Stimulated activated naive CD4-positive, alpha-beta T cell (primary cell): ENCODE results near the gene HOXD3.
A peak's percentile ranks its signal among the peaks of the same experiment; 100 is the strongest.

Source experiments
- DNase-seq, 6 experiments: peaks; one replicate each; lab custom pipeline; 2025; lab: John Stamatoyannopoulos, UW

HOXD3 gene

DNA sequence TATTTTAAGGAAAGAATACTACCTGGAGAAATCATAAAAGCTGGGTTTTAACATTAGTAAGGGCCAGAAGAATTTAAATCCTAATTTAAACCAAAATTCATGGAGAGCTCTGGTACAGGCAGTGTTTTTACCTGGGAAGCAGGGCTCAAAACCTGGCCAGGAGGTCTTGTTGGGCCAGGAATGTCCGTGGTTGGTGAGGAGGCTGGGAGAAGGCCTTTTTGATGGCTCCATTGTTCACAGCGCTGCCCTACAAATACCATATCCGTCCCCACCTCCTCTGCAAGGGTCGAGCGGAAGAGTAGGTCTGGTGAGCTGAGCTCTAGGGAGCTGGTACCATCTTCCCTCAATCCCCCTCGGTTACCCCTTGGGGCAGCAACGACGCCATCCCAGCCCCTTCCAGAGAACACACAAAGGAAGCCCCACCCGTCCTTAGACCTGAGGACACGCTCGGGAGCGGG lies 20.5 kb downstream of the HOXD3 start:
- DNase-seq: no peak

DNA sequence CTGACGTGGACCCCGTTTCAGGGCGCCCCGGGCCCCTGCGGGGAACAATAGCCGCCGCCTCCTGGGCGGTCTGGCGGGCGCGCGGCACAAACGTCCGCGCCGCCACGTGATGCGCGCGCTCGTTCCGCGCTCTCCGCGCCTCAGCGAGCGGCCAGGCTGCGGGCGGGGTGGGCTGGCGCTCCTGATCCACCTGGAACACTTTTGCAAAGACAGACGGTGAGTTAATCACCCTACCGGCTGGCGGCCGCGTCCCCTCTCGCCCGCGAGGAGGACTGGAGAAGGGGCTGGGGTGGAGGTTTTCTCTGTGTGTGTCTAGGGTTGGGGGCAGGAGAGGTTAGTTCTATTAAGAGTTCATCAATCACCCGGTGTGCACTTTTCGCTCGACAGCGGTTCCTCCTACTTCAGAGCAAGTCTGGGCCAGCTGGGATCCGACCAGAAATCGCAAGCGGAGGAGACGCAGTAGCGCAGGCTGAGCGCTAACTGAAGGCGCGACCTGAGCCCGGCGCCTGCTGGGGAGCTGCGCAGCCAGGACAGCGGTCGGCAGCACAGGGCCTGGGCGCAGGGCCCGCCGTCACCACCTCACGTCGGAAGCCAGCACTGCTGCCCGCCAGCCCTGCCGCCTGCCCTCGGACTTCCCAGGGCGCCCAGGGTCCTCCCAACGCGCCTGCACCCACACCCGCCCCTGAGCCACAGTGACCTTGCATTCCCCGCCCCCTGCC lies 21.1 kb downstream of the HOXD3 start:
- no peak for DNase-seq

DNA sequence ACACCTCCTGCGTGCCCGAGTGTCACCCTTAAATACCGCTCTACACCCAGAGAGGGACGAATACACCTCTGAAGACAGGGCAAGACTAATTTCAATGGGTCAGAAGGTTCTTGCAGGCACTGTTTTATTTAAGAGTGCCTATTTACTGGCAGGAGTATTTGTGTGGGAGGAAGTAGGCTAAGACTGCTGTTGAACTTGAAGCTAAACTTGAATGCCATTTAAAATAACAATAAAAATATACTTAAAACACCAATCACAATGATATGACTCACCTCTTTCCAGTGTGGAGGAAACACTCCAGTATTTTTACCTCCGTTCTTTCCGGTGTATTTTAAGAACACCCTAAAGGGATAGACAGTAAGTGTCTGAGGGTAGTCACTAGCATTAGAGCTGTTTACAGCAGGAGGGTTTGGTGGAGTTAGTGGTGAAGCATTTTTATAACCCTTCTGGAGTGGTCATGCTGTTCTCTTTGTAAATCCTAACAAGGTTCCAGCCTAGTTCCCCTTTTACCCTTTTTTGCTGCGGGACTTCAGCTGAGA lies 21.7 kb downstream of the HOXD3 start:
- DNase-seq: no peak

DNA sequence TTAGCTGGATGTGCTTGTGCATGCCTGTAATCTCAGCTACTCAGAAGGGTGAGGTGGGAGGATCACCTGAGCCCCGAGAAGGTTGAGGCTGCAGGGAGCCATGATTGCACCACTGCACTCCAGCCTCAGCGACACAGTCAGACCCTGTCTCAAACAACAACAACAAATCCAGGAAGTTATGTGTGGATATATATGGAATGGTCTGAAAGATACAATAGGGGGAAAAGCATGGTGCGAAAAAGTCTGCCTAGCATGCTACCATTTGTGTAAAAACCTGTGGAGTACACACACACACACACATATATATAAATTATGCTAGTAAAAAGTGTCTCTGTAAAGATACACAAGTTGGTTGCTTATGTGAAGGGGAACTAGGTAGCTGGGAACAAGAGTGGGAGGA lies 24.4 kb downstream of the HOXD3 start:
- no peak for DNase-seq

DNA sequence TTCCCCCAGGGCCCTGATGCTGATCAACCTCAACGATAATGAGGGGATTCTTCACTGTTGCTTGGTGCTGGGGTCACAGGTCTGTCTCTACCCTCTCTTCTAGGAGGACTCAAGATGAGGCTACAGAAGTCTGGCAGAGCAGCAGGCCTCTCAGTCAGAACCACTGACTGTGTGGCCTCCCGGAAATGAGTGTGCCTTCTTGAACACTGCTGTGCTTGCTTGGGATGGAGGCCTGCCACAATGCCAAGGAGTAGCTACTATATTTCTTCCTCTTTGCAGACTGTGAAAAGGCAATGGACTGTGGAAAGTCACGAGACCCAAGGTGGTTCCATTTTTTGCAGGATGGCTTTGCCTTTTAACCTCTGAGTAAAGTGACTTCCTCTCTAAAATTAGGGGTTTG lies 25.6 kb downstream of the HOXD3 start:
- no peak for DNase-seq

DNA sequence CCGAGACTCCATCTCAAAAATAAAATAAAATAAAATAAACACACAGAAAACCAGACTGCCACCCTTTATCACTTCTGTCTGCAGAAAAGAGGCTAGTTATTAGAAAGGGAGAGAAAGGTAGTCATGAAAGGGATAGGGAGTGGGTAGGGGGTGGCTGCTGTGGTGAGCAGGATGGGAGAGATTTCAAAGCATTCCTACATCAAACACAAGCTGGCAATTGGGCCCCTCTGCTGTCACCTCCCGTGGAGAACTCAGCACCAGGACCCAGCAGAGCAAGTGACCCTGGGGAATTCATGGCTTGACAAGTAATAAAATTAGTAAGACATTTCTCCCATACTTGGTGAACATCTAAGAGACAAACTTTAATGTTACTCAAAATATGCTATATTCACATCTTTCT lies 27.6 kb downstream of the HOXD3 start:
- no peak for DNase-seq

DNA sequence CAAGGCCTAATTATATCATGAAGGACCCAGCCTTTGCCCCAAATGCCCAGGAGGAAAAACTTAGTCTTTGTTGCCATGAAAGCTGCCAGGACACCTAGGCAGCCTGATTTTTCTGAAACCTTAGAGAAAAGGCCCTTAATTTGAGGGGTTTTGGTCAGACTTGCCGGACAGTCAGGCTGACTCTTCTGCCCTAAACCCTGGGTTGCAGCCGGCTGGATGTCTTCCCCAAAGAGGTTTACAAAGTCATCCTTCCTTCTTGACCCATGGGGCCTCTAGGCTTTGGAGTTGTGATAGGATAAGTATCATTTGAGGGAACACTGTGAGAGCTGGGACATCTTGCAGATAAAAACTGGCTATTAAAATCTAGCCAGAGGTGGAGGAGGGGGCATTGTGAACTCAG lies 28.9 kb downstream of the HOXD3 start:
- DNase-seq: no peak

DNA sequence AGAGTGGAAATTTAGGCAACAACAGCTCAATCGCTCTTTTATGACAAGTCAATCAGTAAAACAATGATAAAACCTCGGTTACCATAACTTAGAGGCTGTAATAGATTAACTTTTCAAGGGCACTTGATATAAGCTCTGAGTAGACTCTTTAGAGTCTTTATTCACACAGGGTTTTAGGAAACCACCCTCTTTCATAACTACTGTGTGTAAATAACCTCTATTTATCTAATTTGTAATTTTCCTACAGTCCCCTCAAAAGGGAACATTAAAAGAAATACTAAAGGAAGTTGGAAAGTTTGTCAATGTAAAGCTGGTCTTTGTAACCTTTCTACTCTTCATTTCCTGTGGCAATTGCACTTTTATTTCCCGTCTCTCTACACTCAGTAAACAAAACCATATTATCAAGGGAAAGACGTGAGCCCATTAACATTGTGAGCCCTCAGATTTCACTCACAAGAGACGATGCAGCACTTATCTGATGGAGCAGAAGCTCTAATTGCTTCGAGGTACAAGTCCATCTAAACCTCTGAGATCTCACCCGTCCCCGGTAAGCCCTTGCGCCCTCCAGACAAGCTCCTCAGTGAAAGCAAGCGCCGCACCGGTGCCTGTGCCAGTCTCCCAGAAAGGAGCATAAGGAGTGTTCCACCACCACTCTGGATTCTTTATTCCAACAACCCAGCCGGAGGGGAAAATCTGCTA lies 30.2 kb downstream of the HOXD3 start:
- peak in 1 of 6 experiments; percentile 5 for DNase-seq

DNA sequence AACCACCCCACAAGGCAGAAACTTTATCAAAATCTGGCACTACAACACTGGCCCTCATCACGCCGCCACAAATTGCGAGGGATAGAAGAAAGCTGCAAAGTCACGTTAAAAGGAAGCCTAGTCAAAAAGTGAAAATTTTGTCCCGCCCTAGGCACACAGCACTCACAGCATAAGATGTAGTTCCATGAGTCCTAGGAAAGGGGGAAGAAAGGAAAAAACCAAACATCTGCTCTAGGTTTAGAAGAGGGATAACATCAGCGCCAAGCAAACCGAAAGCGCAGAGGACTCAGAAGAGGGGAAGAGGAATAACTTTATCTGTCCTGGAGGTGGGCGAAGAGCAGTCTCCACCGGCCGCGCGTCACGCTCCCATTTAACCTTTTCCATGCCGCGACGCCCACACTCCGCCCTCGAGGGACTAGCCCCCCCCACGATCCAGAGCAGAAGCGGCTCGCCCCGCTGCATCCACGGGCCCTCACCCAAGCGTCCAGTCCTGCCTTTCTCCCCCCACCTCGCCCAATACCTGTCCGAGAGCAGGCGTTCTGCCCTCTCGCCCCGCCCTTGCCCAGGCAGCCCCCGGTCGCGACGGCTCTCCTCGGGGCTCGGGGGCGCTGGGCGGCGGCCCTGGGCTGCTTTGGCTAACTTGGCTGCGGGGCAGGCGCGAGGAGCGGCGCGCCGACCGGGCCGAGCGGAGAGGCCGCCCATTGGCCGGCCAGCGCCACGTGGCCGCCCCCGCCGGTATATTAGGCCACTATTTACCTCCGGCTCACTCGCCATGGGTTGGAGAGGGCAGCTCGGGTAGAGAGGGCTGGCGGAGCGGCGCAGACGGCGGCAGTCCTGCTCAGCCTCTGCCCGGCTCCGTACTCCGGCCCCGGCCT lies 31.0 kb downstream of the HOXD3 start, which contains the start of gene HOXD1:
HOXD1 (plus strand) TSS at position 770 of the 875 bp plus-strand sequence. CDS start 134 bp downstream, outside the sequence.
- no peak for DNase-seq

DNA sequence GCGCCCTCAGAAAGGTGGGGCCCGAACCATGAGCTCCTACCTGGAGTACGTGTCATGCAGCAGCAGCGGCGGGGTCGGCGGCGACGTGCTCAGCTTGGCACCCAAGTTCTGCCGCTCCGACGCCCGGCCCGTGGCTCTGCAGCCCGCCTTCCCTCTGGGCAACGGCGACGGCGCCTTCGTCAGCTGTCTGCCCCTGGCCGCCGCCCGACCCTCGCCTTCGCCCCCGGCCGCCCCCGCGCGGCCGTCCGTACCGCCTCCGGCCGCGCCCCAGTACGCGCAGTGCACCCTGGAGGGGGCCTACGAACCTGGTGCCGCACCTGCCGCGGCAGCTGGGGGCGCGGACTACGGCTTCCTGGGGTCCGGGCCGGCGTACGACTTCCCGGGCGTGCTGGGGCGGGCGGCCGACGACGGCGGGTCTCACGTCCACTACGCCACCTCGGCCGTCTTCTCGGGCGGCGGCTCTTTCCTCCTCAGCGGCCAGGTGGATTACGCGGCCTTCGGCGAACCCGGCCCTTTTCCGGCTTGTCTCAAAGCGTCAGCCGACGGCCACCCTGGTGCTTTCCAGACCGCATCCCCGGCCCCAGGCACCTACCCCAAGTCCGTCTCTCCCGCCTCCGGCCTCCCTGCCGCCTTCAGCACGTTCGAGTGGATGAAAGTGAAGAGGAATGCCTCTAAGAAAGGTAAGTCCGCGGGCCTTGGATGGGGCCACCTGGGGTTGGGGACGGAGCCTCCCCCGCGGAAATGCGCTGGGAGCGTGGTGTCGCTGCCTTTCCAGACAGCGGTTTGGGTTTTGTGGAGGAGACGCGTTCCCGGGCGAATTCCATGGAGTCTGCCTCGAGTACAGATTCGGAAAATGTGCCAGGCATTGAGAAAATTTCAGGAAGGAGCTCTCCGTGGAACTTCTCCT lies 31.9 kb downstream of the HOXD3 start:
- peak in 1 of 6 experiments; percentile 23 for DNase-seq

DNA sequence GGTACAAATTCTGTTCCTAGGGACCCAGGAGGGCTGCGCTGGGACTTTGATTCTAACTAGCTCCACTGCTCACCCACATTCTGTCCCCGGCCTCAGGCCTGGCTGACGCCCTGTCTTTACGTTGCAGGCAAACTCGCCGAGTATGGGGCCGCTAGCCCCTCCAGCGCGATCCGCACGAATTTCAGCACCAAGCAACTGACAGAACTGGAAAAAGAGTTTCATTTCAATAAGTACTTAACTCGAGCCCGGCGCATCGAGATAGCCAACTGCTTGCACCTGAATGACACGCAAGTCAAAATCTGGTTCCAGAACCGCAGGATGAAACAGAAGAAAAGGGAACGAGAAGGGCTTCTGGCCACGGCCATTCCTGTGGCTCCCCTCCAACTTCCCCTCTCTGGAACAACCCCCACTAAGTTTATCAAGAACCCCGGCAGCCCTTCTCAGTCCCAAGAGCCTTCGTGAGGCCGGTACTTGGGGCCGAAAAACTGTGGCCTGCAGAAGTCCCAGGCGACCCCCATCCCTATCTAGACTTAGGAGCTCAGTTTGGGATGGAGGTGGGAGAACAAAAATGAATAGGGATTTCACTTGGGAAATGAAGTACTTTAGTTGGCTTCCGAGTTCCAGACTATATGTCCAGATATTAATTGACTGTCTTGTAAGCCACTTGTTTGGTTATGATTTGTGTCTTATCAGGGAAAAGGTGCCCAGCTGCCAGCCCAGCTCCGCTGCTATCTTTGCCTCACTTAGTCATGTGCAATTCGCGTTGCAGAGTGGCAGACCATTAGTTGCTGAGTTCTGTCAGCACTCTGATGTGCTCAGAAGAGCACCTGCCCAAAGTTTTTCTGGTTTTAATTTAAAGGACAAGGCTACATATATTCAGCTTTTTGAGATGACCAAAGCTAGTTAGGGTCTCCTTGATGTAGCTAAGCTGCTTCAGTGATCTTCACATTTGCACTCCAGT lies 32.9 kb downstream of the HOXD3 start:
- no peak for DNase-seq

DNA sequence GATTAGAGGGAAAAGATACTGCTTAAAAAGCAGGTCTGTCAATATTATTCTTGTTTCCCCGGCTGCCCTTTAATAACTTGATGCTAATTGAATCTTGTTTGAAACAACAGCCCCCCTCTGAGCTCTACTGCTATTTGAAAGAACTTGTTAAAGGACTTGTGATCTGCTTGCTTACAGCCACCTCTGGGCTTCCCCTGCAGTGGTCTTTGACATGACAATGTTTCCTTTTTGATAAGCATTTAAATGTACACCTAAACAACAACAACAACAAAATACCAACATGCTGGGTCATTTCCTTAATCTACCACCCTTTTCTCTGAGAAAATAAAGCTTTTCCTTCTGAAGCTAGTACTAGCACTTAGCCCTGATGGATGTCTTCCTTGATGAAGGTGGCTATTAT lies 35.2 kb downstream of the HOXD3 start:
- DNase-seq: no peak

DNA sequence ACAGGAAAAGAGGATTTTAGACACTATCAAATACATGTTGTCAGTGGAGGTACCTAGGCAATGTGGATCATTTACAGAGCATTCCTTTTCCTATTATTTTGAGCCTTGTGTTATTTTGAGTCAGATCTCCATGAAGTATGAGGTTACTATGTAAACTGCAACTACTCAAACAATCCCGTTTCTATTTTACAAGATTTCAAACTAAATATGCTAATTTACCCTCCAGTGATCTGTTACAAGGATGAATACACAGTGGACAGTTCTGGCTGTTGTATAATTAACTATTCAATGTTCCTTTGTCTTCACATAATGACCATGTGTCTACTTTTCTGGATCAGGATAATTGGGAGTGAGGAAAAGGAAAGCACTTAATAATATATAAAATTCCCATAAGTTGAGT lies 35.9 kb downstream of the HOXD3 start:
- no peak for DNase-seq

DNA sequence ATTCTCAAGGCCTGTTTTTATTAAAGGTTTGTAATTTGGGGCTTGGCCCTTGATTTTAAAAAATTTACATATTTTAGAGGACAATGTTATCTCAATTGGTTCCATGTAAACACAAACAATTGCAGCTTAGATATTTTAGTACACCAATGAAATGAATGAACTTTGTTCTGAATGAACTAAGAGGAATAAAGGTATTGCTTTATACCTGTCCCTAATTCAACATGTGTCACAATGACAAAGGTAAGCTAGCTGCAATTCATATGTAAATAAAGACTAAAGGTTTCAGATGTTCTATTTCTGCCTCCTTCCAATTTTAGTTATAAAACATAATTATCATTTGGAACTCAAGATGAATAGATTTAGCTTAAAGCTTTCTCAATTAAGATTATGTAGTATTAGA lies 42.8 kb downstream of the HOXD3 start:
- no peak for DNase-seq

DNA sequence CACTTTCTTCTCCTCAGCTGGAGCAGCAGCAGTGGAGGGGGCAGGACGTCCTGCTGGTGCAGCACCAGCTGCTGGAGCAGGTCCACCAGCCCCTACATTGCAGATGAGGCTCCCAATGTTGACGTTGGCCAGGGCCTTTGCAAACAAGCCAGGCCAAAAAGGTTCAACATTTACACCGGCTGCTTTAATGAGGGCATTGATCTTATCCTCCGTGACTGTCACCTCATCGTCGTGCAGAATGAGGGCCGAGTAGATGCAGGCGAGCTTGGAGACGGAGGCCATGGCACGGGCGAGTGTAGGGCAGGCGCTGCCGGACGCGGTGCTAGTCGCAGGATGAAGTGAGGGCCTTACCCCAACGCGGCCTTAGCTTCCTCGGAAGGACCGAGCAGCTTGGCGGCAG lies 43.9 kb downstream of the HOXD3 start:
- DNase-seq: no peak

DNA sequence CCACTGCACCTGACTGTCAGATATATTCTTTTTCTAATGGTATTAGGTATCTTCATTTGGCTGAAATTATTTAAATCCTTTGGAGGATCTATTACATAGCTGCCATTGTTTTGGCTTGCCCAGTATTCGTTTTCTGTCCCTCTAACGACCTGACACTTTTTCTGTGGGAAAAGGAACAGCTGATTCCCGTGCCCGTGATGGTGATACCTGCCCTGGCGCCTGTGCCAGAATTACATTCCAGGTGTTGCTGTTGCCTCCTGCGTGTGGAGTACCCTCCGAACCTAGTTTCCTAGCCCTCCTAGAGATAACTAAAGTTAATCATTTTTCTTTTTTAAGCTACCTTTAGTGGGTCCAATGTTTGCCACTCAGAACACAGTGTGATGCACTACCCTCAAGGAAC lies 45.4 kb downstream of the HOXD3 start:
- DNase-seq: no peak

DNA sequence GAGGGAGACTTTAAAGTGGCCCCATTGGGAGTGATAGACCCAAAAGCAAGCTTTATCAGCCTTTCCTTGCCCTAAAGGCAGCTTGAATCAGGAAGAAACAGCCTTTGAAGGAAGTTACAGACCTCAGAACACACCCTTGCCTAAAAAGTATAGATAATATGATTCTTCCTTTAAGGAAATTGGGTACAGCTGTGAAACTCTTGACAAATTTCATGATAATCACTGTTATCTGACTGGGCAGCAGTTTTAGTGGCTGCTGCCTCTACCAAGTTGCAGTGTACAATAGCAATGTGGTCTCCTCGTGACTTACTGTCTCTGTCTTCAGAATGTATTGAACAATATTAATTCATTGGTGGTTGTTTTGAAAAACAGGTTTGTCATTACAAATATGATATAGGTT lies 48.0 kb downstream of the HOXD3 start:
- DNase-seq: no peak

DNA sequence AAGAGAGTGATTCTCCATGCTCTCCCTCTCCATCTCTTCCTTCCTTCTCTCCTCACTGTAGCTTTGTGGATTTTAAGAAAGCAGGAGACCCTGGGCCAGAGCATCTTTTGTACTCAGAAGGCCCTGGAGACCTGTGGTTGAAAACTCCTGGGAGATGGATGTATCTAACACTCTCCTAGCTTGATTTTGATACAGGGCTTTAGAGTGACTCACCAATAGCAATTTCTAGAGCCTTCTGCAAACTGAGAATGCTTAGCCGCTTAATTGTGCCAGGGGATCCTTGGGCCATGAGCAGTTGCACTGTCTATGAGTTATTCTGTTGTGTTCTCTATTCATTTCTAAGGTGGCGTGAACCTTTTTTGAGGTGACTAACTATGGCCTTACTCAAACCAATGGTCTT lies 49.0 kb downstream of the HOXD3 start:
- DNase-seq: no peak

DNA sequence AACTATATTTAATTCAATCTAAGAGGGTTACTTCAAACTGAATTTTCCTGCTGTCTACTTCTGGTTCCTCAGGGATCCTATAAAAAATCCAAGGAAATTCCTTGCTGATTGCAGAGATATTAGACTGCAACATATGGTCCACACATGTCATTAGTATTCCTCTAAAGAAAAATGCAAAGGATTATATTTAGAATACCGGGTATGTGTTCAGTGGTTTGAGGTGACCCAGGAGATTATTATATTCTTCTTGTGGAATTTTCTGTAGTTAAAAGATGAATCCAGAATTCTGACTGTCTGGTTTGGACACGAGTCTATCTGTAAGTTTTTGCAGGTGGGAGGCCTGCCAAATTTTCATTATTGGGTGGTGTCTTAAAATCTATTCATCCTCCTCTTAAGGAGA lies 49.6 kb downstream of the HOXD3 start:
- DNase-seq: no peak

DNA sequence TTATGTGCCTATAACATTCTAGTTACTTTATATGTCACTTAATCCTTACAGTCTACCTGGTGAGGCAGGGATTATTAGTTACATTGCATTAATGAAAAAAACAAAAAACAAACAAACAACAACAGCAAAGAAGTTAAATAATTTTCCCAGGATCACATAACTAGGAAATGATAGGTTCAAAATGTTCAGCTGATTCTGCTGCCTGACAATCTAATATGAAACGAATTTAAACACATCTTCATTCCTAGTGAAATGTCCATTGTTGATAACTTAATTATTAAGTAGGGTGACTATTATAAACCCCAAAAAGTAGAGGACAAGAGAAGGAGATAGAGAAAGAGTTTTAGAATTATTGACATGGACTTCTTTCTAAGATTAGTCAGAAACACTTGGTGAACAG lies 54.0 kb downstream of the HOXD3 start:
- DNase-seq: no peak
